OCI-LY7 (cell line): ENCODE measurements around the gene CRYZ. TPM values are rescaled to one million over a fixed set of nuclear protein-coding genes. Genes with fewer than 3 reads are reported as not detected.

Experiments
- BruUV-seq: library from RNA; stranded (reverse); fragments of 400-500 nt; replicated peaks from 2 replicates; lab custom pipeline; 2021; lab: Mats Ljungman, UMichigan
- CTCF ChIA-PET: fragments of 300-600 bp; sonication (Branson Sonifier 250); formaldehyde crosslinking; loops from one replicate; lab custom pipeline; 2022; ENCODE audit warnings: antibody characterized with exemption; ENCODE audit not compliant: unreplicated experiment; lab: Charles Lee
- POLR2A ChIA-PET: fragments of 300-600 bp; sonication (Branson Sonifier 250); formaldehyde crosslinking; loops from one replicate; lab custom pipeline; 2022; ENCODE audit warnings: antibody characterized with exemption; lab: Charles Lee
- DNase-seq: peaks from one replicate; pipeline ENCODE4 v3.0.0-alpha.2; 2015; ENCODE audit warnings: low spot score
- H2AFZ ChIP-seq: fragments of 200-600 bp; sonication (generic), shearing (Covaris generic); 2 replicates; pipeline ENCODE4 v1.6.1; 2014; ENCODE audit warnings: mild to moderate bottlenecking, antibody characterized with exemption, low read length, moderate library complexity
- H3K27ac ChIP-seq: fragments of 200-600 bp; sonication (generic); 2 replicates; pipeline ENCODE4 v1.5.1; 2014; ENCODE audit warnings: mixed run types, low read depth, mild to moderate bottlenecking, moderate library complexity, low read length, inconsistent platforms; ENCODE audit not compliant: poor library complexity, severe bottlenecking
- H3K36me3 ChIP-seq: fragments of 200-600 bp; sonication (generic); 2 replicates; pipeline ENCODE4 v1.6.1; 2014; ENCODE audit warnings: mild to moderate bottlenecking, antibody characterized with exemption, low read length, moderate library complexity, mixed read lengths; ENCODE audit not compliant: insufficient read depth
- H3K4me1 ChIP-seq: fragments of 200-600 bp; sonication (generic); 2 replicates; pipeline ENCODE4 v1.5.1; 2014; ENCODE audit warnings: mild to moderate bottlenecking, low read length; ENCODE audit not compliant: insufficient read depth, poor library complexity, severe bottlenecking
- H3K4me2 ChIP-seq: fragments of 200-600 bp; sonication (generic); 2 replicates; pipeline ENCODE4 v1.6.1; 2014; ENCODE audit warnings: mild to moderate bottlenecking, low read length
- H3K4me3 ChIP-seq: fragments of 200-600 bp; sonication (generic); 2 replicates; pipeline ENCODE4 v1.5.1; 2014; ENCODE audit warnings: mild to moderate bottlenecking, low read depth, low read length; ENCODE audit not compliant: poor library complexity, severe bottlenecking
- H3K79me2 ChIP-seq: fragments of 200-600 bp; sonication (generic); 2 replicates; pipeline ENCODE4 v1.6.1; 2016; ENCODE audit warnings: low read depth, mild to moderate bottlenecking, low read length, moderate library complexity, mixed read lengths; ENCODE audit not compliant: insufficient read depth
- H3K9me2 ChIP-seq: fragments of 200-600 bp; sonication (generic); 2 replicates; pipeline ENCODE4 v1.6.1; 2016; ENCODE audit warnings: mild to moderate bottlenecking, low read length, mixed read lengths; ENCODE audit not compliant: insufficient read depth
- H3K9me3 ChIP-seq: fragments of 200-600 bp; sonication (generic); 2 replicates; pipeline ENCODE4 v1.6.1; 2014; ENCODE audit warnings: mild to moderate bottlenecking, mixed run types, low read length, mixed read lengths
- H4K20me1 ChIP-seq: fragments of 200-600 bp; sonication (generic); 2 replicates; pipeline ENCODE4 v1.6.1; 2014; ENCODE audit warnings: mild to moderate bottlenecking, antibody characterized with exemption, low read length, moderate library complexity, mixed read lengths; ENCODE audit not compliant: insufficient read depth
- EZH2phosphoT487 ChIP-seq: fragments of 200-600 bp; sonication (generic); IDR thresholded peaks from 2 replicates; pipeline ENCODE4 v1.6.1; 2018; ENCODE audit warnings: low read depth, borderline replicate concordance, mild to moderate bottlenecking, mixed run types, antibody characterized with exemption, low read length, moderate library complexity, mixed read lengths
- intact Hi-C: fragments of 100-400 bp; cut with micrococcal nuclease; formaldehyde crosslinking; loops from one replicate; pipeline ENCODE4 v1.10.0; 2022; ENCODE audit not compliant: unreplicated experiment
- total RNA-seq, 2 experiments: library from RNA; depleted of rRNA in 1 of 2; stranded (reverse); fragments of >200 nt in 1 of 2; shearing (Covaris generic) in 1 of 2; gene quantifications; 2 replicates each; pipeline ENCODE4 v1.2.3, GENCODE V29; 2014 to 2022
- TF ChIP-seq, protein P1 (sequence below): fragments of 200-600 bp; sonication (generic); conservative IDR thresholded peaks from 2 replicates; pipeline ENCODE4 v1.5.1; 2014; ENCODE audit warnings: mild to moderate bottlenecking, antibody characterized with exemption, low read length, moderate library complexity, mixed read lengths

Gene CRYZ
- total RNA-seq, 2 experiments from 2014 or later, result 27.8 to 39.0 TPM

DNA sequence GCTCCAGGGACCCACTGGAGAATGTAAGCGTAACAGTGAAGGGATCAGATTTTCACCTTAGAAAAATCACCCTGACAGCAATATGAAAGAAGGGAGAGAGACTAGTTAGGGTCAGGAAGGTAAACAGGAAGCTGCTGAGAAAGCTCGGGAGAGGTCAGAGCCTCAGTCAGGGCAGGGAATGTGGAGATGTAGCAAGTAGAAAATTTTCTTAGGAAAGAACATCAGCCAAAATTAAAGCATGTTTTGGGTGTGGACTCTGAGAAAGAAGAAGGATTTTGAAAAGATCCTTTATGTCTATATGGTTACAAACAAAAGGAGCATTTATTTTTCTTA is 42.5 kb downstream of the CRYZ start:
- H3K4me2 ChIP-seq, result 0 out of 2 replicates have a peak overlapping the region, but pooled peaks have one; percentile 7
- BruUV-seq, result no TSS peak
- H3K9me3 ChIP-seq, result no peaks in the 10 kb centered on the region
- no peak overlapping the region for H3K4me3 ChIP-seq
- no peaks in the 10 kb centered on the region for H3K4me1 ChIP-seq
- H3K36me3 ChIP-seq, result no peaks in the 10 kb centered on the region
- ChIA-PET POLR2A (interaction anchor here (1.1 kb wide), 2 partner anchors 12 to 18 kb away, joined by 3 read pairs; no protein-coding TSS in a partner anchor), CTCF (no interaction called here)
- intact Hi-C loops, result loop anchor here (10.0 kb wide), 1 partner anchor 846 kb away; no protein-coding TSS in a partner anchor
- TF ChIP-seq, protein P1, sequence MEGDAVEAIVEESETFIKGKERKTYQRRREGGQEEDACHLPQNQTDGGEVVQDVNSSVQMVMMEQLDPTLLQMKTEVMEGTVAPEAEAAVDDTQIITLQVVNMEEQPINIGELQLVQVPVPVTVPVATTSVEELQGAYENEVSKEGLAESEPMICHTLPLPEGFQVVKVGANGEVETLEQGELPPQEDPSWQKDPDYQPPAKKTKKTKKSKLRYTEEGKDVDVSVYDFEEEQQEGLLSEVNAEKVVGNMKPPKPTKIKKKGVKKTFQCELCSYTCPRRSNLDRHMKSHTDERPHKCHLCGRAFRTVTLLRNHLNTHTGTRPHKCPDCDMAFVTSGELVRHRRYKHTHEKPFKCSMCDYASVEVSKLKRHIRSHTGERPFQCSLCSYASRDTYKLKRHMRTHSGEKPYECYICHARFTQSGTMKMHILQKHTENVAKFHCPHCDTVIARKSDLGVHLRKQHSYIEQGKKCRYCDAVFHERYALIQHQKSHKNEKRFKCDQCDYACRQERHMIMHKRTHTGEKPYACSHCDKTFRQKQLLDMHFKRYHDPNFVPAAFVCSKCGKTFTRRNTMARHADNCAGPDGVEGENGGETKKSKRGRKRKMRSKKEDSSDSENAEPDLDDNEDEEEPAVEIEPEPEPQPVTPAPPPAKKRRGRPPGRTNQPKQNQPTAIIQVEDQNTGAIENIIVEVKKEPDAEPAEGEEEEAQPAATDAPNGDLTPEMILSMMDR, result no peak
- no peak for TF ChIP-seq EZH2phosphoT487
- DNase-seq, result no peak
- H2AFZ ChIP-seq, result peak overlapping the region; percentile 75; the same call in 1 of the 2 replicates
- H4K20me1 ChIP-seq, result no peaks in the 10 kb centered on the region
- H3K9me2 ChIP-seq, result no peaks in the 10 kb centered on the region
- H3K27ac ChIP-seq, result no peak overlapping the region
- no peaks in the 10 kb centered on the region for H3K79me2 ChIP-seq

DNA sequence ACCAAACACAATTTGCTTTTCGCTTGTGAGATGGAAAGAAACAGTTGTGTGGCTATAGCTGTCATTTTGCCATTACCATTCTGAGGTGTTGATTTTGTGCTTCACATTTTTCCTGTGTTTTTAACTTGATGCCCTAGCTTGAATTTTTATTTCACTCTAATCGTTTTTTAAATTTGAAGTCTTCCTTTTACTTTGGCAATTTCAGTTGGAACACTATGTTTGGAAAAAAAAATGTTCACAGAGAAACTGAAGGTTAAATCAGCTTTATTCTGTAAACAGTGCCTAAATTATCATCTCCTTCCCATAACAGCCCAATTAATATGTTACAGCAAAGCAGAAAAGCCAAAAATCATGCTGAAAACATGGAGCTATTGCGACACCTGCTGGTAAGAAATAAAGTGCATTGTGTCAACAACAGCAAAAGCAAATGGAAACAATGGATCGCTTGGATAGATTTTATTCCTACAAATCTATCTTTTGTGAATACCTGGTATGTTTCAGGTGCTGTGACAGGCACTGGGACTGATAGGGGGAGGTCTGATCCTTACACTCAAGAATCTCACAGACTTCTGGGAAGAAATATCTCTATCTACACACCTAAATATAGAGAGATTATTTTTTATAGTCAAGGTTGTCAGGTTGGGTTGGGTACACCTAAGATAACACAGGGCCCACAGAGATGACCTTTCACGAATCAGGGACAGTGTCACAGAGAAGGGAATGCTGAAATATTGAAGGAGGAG is 43.1 kb downstream of the CRYZ start:
- no peak for TF ChIP-seq EZH2phosphoT487
- TF ChIP-seq, protein P1, result peak; percentile 95
- Histone ChIP-seq H3K4me1 (no peaks in the 10 kb centered on the region), H3K27ac (no peak overlapping the region), H3K79me2 (no peaks in the 10 kb centered on the region), H3K9me2 (no peaks in the 10 kb centered on the region), H3K4me2 (0 out of 2 replicates have a peak overlapping the region, but pooled peaks have one; percentile 7), H3K9me3 (no peaks in the 10 kb centered on the region), H4K20me1 (no peaks in the 10 kb centered on the region), H2AFZ (peak overlapping the region; percentile 75; the same call in 1 of the 2 replicates), H3K4me3 (no peak overlapping the region), H3K36me3 (no peaks in the 10 kb centered on the region)
- intact Hi-C loops, result loop anchor here (10.0 kb wide), 1 partner anchor 845 kb away; no protein-coding TSS in a partner anchor
- POLR2A ChIA-PET, result interaction anchor here (1.1 kb wide), 1 partner anchor 18 kb away, joined by 3 read pairs; no protein-coding TSS in a partner anchor
- CTCF ChIA-PET, result interaction anchor here (1.0 kb wide), 1 partner anchor 14 kb away, joined by 3 read pairs; no protein-coding TSS in a partner anchor
- peak; percentile 64 for DNase-seq
- no TSS peak for BruUV-seq

DNA sequence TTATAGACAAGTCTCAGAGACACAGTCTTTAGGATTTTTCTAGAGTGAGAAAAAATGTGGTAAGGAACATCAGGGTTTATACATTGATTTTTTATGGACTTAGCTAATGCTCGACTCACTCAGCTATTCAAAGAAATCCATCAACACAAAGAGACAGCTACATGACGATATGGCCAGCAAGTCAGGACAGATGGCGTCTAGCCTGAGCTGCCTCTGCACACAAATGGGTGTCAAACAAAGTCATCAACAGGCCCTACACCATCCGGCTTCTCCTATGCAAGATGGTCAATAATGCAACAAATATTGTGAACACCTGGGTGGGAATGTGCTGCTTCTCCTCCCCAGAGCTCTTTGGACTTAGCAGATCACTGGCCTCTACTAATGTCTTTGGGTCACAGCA is 45.9 kb downstream of the CRYZ start:
- intact Hi-C loops, result no loop called here
- no peak for DNase-seq
- Histone ChIP-seq H3K4me3 (no peak overlapping the region), H4K20me1 (no peaks in the 10 kb centered on the region), H2AFZ (no peak overlapping the region), H3K9me2 (no peaks in the 10 kb centered on the region), H3K4me2 (no peak overlapping the region), H3K27ac (no peak overlapping the region), H3K36me3 (no peaks in the 10 kb centered on the region), H3K9me3 (no peaks in the 10 kb centered on the region), H3K4me1 (no peaks in the 10 kb centered on the region), H3K79me2 (no peaks in the 10 kb centered on the region)
- no TSS peak for BruUV-seq
- CTCF ChIA-PET, result no interaction called here
- POLR2A ChIA-PET, result no interaction called here
- TF ChIP-seq EZH2phosphoT487, result no peak
- TF ChIP-seq, protein P1, result no peak
